Measurements from ENCODE around the gene CASQ2. TPM values are rescaled to one million over a fixed set of nuclear protein-coding genes. Genes with fewer than 3 reads are reported as not detected.

The CASQ2 gene
- total RNA-seq, 1 donor from 2014 or later = not detected

DNA sequence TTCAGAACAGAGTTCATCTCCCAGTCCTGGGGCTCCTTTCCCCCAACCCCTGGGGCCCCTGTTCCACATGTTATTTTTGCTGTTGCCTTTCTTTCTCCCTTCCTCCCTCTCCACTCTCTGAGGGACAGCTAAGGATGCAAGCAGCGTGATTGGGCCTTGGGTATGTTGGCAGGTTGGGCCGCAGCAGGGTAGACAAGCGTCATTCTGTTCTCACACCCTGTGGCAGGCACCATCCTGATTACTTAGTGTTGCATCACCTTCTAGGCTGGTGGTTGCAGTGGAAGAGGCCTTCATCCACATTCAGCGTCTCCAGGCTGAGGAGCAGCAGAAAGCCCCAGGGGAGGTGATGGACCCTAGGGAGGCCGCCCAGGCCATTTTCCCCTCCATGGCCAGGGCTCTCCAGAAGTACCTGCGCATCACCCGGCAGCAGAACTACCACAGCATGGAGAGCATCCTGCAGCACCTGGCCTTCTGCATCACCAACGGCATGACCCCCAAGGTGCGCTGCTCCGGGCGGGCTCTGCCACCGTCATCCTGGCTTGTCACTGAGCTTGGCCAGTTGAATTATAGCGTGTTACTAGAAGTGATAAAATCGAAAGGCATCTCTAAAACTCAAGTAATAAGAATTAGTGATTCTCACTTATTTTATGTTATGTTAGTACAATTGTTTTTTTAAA is 83.3 kb downstream of the CASQ2 start:
- no peak overlapping the region for H3K4me3 ChIP-seq (ENCODE audit: low read depth, low read length)
- TF ChIP-seq, protein P1, sequence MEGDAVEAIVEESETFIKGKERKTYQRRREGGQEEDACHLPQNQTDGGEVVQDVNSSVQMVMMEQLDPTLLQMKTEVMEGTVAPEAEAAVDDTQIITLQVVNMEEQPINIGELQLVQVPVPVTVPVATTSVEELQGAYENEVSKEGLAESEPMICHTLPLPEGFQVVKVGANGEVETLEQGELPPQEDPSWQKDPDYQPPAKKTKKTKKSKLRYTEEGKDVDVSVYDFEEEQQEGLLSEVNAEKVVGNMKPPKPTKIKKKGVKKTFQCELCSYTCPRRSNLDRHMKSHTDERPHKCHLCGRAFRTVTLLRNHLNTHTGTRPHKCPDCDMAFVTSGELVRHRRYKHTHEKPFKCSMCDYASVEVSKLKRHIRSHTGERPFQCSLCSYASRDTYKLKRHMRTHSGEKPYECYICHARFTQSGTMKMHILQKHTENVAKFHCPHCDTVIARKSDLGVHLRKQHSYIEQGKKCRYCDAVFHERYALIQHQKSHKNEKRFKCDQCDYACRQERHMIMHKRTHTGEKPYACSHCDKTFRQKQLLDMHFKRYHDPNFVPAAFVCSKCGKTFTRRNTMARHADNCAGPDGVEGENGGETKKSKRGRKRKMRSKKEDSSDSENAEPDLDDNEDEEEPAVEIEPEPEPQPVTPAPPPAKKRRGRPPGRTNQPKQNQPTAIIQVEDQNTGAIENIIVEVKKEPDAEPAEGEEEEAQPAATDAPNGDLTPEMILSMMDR (conservative IDR thresholded peaks at IDR 0.05; ENCODE audit: low read depth, low read length) = no peak
- DNase-seq (ENCODE audit: low read depth) = no peak

DNA sequence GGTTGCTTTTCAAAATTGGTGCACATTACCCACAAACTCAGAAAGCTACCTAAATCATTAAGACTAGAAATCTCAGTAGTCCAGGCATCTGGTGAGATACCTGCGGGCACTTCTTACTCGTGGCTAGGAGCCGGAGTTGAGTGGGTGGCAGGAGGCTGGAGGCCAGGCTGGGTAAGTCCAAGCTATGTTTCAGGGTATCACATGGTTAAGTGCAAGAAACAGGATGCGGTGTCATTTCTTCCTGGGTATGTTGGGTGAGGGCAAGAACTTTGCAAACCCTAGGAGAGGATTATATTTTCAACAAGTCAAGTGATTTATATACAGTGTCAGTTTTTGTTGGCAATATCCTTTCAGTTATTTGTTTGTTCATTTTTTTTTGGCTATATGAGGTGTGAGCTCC is 85.7 kb downstream of the CASQ2 start:
- TF ChIP-seq, protein P1 (conservative IDR thresholded peaks at IDR 0.05; ENCODE audit: low read depth, low read length) = no peak
- H3K4me3 ChIP-seq (ENCODE audit: low read depth, low read length) = no peak overlapping the region
- no peak for DNase-seq (ENCODE audit: low read depth)

DNA sequence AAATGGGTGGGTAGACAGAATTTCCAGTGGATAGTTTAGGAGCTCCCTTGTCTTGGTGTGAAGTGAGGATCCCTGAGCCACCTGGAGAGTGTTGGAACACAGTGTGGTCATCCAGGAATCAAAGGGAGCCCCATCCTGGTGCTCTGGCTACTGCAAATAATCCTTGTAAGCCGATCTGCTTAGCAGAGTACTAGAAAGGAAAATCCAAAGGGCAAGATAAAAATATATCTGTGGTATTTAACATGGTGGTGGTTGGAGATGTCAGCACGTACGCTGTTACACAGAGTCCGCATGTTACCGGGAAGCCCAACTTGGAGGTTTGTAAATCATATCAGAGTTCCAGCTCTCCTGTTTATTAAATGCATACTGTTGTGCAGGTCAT is 87.8 kb downstream of the CASQ2 start:
- DNase-seq (ENCODE audit: low read depth) = no peak
- H3K4me3 ChIP-seq (ENCODE audit: low read depth, low read length) = no peak overlapping the region
- TF ChIP-seq, protein P1 (conservative IDR thresholded peaks at IDR 0.05; ENCODE audit: low read depth, low read length) = no peak

DNA sequence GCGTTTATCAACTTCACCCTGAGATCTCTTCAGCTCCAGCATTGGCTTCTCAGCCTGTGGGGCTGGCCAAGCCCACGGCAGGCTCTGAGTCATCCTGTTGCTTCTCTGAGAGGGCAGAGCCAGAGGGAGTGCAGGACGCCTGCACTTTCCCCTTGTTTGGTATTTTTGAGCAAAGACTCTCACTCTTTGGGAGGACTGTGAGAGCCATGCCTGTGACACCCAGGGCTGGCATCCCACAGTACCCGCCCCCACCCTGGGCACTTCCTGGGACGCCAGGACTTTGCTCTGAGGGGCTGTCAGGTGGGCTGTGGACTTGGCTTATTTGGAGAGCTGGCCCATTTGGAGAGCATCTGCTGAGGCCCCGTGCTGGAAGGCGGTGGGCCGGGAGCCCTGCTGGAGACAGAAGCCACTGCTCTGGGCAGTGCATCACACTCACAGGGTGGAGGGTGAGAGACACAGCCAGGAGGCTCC is 89.3 kb downstream of the CASQ2 start:
- no peak overlapping the region for H3K4me3 ChIP-seq (ENCODE audit: low read depth, low read length)
- TF ChIP-seq, protein P1 (conservative IDR thresholded peaks at IDR 0.05; ENCODE audit: low read depth, low read length) = no peak
- no peak for DNase-seq (ENCODE audit: low read depth)

DNA sequence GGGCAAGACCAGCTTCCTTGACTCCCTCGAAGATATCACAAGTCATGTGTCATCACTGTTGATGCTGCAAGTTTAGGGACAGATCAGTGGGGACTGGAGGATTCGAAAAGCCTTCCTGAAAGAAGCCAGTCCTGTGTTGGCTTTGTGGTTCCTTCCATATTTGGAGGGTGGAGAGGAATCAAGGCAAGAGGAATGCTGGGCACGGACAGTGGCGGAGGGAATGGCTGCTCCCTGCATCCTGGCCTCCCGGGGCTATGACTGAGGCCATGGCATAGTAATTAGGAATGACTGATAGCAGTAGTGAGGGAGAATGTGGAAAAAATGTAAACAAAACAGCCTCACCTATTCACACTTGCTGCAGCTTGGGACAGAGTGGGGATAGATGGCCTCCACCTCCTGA is 90.4 kb downstream of the CASQ2 start:
- TF ChIP-seq, protein P1 (conservative IDR thresholded peaks at IDR 0.05; ENCODE audit: low read depth, low read length) = no peak
- H3K4me3 ChIP-seq (ENCODE audit: low read depth, low read length) = no peak overlapping the region
- DNase-seq (ENCODE audit: low read depth) = no peak

DNA sequence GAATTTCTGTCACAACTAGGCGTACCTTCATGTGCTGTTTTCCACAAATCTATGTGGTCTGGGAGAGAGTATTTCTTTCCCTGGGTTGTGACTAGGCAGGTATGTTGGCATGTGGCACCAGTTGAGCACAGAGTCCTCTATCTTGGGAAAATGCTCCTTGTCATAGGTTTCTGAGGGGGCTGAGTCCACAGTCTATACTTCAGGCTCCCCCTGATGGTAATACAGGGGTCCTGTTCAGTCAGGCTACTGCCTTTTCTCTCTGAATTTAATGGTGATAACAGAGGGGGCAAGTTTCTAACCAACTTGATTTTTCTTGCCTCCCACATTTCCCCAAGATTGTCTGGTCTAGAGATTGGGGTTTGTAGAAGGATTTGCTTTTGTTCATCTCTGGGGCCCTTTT is 90.9 kb downstream of the CASQ2 start:
- H3K4me3 ChIP-seq (ENCODE audit: low read depth, low read length) = no peak overlapping the region
- DNase-seq (ENCODE audit: low read depth) = no peak
- TF ChIP-seq, protein P1 (conservative IDR thresholded peaks at IDR 0.05; ENCODE audit: low read depth, low read length) = no peak

DNA sequence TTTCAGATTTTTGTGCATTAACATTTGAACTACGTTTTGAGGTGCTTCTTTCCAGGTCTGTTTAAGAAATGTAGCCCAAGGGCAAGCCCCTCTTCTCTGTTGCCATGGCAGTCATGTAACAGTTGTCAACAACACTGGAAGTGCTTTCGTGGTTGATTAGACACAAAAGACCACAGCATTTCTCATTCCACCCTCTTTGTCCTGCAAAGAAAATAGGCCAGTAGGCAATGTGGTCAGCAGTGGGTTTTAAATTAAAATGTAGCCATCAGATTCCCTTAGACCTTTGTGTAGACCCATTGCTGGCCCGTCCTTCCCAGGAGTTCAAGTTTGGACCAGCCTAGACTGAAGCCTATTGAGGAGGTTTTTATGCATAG is 91.3 kb downstream of the CASQ2 start:
- peak; percentile 52 for DNase-seq (ENCODE audit: low read depth)
- TF ChIP-seq, protein P1 (conservative IDR thresholded peaks at IDR 0.05; ENCODE audit: low read depth, low read length) = no peak
- no peak overlapping the region for H3K4me3 ChIP-seq (ENCODE audit: low read depth, low read length)
